OCI-LY3 (cell line): ENCODE results near the gene NLGN2.
A peak's percentile ranks its signal among the peaks of the same experiment; 100 is the strongest.

ENCODE experiments used
- H2AFZ ChIP-seq: fragments of 200-600, 300-600 bp; shearing (Covaris generic); 2 replicates; pipeline ENCODE4 v1.6.0; 2014; ENCODE audit warnings: antibody characterized with exemption, low read depth, low read length
- H3K27ac ChIP-seq: fragments of 200-600, 300-600 bp; sonication (generic); 2 replicates; pipeline ENCODE4 v1.5.1; 2014; ENCODE audit warnings: mild to moderate bottlenecking, low read length, moderate library complexity, mixed read lengths
- H3K27me3 ChIP-seq: fragments of 200-600, 300-600 bp; sonication (generic); 2 replicates; pipeline ENCODE4 v1.6.1; 2014; ENCODE audit warnings: low read depth, low read length, mixed read lengths
- H3K36me3 ChIP-seq: fragments of 200-600, 300-600 bp; sonication (generic); replicated peaks from 2 replicates; pipeline ENCODE3; 2014; ENCODE audit warnings: low read depth, low read length, mixed read lengths
- H3K4me1 ChIP-seq: fragments of 300-600, 200-600 bp; sonication (generic); 2 replicates; pipeline ENCODE4 v1.6.1; 2014; ENCODE audit warnings: low read length, mixed read lengths
- H3K4me2 ChIP-seq: fragments of 200-600, 300-600 bp; sonication (generic); 2 replicates; pipeline ENCODE4 v1.6.1; 2014; ENCODE audit warnings: low read length, mixed read lengths
- H3K4me3 ChIP-seq: fragments of 300-600, 200-600 bp; sonication (generic); 2 replicates; pipeline ENCODE4 v1.5.1; 2014; ENCODE audit warnings: antibody characterized with exemption, mild to moderate bottlenecking, low read length, moderate library complexity
- H3K79me2 ChIP-seq: fragments of 300-600, 200-600 bp; shearing (Covaris generic); 2 replicates; pipeline ENCODE4 v1.6.1; 2014; ENCODE audit warnings: mild to moderate bottlenecking, low read length, mixed read lengths
- H3K9ac ChIP-seq: fragments of 300-600, 200-600 bp; shearing (Covaris generic); 2 replicates; pipeline ENCODE4 v1.6.0; 2014; ENCODE audit warnings: mild to moderate bottlenecking, low read length, moderate library complexity
- H3K9me3 ChIP-seq: fragments of 200-600, 300-600 bp; shearing (Covaris generic); 2 replicates; pipeline ENCODE4 v1.6.1; 2014; ENCODE audit warnings: low read length, mixed read lengths; ENCODE audit not compliant: insufficient read depth
- H4K20me1 ChIP-seq: fragments of 200-600, 300-600 bp; sonication (generic); 2 replicates; pipeline ENCODE4 v1.6.1; 2016; ENCODE audit warnings: low read length, mixed read lengths; ENCODE audit not compliant: insufficient read depth
- EZH2phosphoT487 ChIP-seq: fragments of 200-600 bp; shearing (Covaris generic); IDR thresholded peaks from 2 replicates; pipeline ENCODE4 v1.6.1; 2018; ENCODE audit warnings: antibody characterized with exemption, mixed run types, low read depth
- TF ChIP-seq, protein P1 (sequence below): fragments of 200-600, 300-600 bp; sonication (generic); IDR thresholded peaks from 2 replicates; pipeline ENCODE4 v1.5.1; 2014; ENCODE audit warnings: antibody characterized with exemption, low read length, low read depth

The NLGN2 gene

DNA sequence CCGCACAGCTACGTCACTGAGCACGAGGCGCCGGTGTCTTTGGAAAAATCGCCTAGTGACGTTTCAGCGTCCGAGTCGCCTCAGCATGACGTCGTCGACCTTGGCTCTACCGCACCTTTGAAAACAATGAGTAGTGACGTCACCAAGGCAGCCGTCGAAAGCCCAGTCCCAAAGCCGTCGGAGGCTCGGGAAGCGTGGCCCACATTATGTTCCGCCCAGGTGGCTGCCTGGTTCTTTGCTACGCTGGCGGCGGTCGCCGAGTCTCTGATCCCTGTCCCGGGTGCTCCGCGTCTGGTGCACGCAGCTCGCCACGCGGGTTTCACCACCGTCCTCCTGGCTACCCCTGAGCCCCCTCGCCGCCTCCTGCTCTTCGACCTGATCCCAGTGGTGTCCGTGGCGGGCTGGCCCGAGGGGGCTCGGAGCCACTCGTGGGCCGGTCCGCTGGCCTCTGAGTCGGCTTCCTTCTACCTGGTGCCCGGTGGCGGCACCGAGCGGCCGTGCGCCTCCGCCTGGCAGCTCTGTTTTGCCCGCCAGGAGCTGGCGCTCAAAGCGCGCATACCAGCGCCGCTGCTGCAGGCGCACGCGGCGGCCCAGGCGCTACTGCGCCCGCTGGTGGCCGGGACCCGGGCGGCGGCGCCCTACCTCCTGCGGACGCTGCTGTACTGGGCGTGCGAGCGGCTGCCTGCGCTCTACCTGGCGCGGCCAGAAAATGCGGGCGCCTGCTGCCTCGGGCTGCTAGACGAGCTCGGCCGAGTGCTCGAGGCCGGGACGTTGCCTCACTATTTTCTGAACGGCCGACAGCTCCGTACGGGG, 29.1 kb downstream of the NLGN2 start:
- Histone ChIP-seq H3K4me2 (peak overlapping the region; percentile 84), H3K9ac (no peak overlapping the region), H3K27ac (no peak overlapping the region), H3K9me3 (no peaks in the 10 kb centered on the region), H3K27me3 (0 out of 2 replicates have a peak, but pooled peaks cover 3% of the 10 kb centered on the region), H3K4me3 (no peak overlapping the region), H2AFZ (no peak overlapping the region), H3K79me2 (no peaks in the 10 kb centered on the region), H3K4me1 (peaks cover 12% of the 10 kb centered on the region), H4K20me1 (no peaks in the 10 kb centered on the region), H3K36me3 (no peaks in the 10 kb centered on the region)
- no peak for TF ChIP-seq EZH2phosphoT487
- TF ChIP-seq, protein P1, sequence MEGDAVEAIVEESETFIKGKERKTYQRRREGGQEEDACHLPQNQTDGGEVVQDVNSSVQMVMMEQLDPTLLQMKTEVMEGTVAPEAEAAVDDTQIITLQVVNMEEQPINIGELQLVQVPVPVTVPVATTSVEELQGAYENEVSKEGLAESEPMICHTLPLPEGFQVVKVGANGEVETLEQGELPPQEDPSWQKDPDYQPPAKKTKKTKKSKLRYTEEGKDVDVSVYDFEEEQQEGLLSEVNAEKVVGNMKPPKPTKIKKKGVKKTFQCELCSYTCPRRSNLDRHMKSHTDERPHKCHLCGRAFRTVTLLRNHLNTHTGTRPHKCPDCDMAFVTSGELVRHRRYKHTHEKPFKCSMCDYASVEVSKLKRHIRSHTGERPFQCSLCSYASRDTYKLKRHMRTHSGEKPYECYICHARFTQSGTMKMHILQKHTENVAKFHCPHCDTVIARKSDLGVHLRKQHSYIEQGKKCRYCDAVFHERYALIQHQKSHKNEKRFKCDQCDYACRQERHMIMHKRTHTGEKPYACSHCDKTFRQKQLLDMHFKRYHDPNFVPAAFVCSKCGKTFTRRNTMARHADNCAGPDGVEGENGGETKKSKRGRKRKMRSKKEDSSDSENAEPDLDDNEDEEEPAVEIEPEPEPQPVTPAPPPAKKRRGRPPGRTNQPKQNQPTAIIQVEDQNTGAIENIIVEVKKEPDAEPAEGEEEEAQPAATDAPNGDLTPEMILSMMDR: no peak

DNA sequence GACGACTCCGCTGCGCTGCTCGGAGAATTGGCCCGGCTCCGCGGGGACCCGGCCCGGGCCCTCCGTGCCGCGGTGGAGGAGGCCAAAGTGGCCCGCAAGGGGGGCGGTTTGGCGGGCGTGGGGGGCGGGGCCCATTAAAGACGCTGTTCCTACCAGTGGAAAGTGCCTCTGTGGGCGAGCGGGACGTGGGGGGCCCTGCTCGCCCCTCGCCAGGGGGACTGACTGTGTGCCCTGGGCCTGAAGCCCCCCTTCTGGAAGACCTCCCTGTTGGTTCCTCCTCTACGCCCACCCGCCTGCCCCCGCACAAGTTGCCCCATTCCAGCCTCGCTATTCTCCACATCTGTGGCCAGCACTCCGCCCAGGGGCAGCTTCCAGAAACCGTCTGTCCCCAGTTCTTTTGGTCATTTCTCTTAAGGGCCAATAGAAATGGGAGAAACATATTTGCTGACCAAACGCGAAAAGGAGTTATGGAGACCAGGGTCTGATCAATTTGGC, 29.8 kb downstream of the NLGN2 start:
- Histone ChIP-seq H3K79me2 (no peaks in the 10 kb centered on the region), H3K4me2 (no peak overlapping the region), H2AFZ (no peak overlapping the region), H3K4me3 (no peak overlapping the region), H3K27ac (no peak overlapping the region), H3K9ac (no peak overlapping the region), H3K36me3 (no peaks in the 10 kb centered on the region), H4K20me1 (no peaks in the 10 kb centered on the region), H3K4me1 (peaks cover 12% of the 10 kb centered on the region), H3K27me3 (0 out of 2 replicates have a peak, but pooled peaks cover 3% of the 10 kb centered on the region), H3K9me3 (no peaks in the 10 kb centered on the region)
- TF ChIP-seq EZH2phosphoT487: no peak
- TF ChIP-seq, protein P1: no peak

DNA sequence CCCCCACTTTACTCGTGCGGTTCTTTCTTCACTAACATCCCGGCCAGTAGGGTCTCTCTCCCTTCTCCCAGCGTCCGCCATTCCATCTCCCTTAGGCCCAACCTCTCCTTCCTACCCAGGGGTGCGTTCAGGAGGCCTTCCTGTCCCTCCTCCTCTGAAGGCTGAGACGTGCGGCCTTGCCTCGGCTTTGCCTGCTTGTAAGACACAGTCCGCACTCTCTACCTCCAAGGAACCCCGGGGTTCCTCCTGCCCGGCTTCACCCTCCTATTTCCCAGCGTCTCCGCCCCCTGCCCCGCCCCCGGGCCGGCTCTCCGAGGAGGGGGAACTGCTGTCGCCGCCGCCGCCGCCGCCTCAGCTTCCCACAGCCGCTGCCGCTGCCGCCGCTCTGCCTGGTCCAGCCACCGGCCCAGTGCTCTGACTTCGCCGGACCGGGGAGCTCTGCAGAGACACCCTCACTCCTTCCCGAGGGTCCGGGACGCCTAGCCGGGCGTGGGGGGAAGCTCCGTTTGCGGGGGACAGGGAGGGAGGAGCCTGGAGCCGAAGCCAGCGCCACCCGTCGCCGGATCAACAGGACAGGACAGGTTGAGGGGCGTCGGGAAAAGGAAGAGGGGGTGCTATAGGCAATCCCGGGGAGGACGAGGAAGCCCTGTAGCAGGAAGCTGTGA, 30.4 kb downstream of the NLGN2 start:
- Histone ChIP-seq H3K9ac (no peak overlapping the region), H3K27me3 (0 out of 2 replicates have a peak, but pooled peaks cover 3% of the 10 kb centered on the region), H3K4me2 (no peak overlapping the region), H2AFZ (no peak overlapping the region), H3K9me3 (no peaks in the 10 kb centered on the region), H3K79me2 (no peaks in the 10 kb centered on the region), H3K27ac (no peak overlapping the region), H3K36me3 (no peaks in the 10 kb centered on the region), H3K4me3 (no peak overlapping the region), H3K4me1 (peaks cover 12% of the 10 kb centered on the region), H4K20me1 (no peaks in the 10 kb centered on the region)
- TF ChIP-seq, protein P1: no peak
- no peak for TF ChIP-seq EZH2phosphoT487
